GM18502 (cell line): ENCODE data around the gene CRACR2B.

Experiments used
- ATAC-seq: cut with Tn5 transposase; IDR thresholded peaks from one replicate; pipeline ENCODE4 v1.9.1; 2021; ENCODE audit warnings: mild to moderate bottlenecking; ENCODE audit not compliant: unreplicated experiment, poor library complexity

Gene CRACR2B

DNA sequence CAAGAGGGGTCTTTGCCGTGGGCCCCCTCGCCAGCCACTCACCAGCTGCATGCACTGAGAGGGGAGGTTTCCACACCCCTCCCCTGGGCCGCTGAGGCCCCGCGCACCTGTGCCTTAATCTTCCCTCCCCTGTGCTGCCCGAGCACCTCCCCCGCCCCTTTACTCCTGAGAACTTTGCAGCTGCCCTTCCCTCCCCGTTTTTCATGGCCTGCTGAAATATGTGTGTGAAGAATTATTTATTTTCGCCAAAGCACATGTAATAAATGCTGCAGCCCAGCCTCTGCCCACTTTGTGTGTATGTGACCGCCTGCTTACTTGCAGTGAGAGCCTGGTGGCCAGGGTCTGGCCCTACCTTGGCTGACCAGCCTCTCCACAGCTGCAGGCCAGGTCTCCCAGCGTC is 2.8 kb upstream of the CRACR2B start:
- ATAC-seq, result no peak

DNA sequence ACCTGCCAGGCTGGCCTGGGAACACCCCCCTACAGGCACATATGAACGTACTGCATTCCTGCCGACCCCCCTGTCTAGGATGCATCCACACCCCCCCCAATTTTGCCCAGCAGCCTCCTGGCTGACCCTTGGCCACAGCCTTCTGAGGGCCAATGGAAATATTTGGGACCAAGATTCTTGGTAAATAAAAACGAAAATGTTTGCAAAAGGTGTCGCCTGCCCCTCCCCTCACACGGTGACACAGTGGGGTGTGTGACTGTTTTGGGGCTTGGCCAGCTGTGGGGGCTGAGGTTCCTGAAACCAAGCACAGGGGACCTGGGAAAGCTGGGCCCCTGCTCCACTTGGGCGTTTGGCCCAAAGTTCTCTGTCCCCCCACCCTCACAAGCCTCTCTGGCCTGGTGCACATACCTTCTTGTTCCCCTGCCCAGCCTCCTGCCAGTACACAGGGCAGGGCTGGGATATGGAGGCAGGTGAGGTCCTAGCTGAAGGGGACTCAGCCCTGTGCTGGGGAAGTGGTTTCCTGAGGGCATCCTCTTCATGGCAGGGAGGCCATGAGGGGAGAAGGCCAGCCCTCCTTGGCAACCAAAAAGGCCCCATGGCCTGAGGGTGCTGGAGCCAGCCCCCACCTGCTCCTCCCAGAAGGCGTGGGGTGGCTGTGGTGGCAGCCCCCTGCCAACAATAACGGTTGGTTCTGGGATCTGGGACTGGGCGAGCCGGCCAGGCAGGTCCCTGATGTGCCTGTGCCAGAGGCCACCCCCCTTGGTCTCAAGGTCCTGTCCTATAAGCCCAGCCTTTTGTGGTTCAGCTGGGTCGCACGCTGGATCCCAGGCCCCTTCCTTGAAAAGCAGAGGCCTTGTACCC is 2.1 kb upstream of the CRACR2B start:
- ATAC-seq, result no peak

DNA sequence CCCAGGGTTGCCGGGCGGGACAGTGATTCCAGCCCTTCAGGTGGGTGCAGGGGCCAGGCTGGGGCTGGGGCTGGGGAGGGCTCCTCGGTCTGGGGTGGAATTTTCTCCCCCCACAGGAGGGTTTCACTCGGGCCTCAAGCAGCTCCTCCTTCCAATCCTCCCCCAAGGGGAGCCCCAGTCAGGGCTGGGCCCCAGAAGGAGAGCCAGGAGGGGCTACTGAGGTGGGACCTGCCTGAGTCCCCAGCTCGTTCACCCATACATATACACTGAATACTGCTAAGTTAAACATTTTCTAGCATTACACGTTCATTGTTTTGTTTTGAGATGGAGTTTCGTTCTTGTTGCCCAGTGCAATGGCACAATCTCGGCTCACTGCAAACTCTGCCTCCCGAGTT is 1.5 kb upstream of the CRACR2B start:
- no peak for ATAC-seq

DNA sequence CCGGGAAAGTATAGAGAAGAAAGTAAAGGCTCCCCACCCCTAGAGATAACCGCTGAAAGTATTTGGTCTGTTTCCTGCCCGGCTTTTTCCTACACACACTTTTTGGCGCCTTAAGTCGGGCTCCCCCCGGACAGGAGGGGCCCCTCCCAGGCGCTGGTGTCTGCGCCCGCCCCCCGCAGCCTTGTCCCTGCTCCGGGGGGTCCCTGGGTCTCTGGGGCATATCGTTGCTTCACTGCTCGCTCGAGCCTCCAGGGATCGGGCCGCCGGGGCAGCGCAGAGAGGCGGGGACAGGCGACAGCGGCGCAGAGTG is 928 bp upstream of the CRACR2B start:
- no peak for ATAC-seq

DNA sequence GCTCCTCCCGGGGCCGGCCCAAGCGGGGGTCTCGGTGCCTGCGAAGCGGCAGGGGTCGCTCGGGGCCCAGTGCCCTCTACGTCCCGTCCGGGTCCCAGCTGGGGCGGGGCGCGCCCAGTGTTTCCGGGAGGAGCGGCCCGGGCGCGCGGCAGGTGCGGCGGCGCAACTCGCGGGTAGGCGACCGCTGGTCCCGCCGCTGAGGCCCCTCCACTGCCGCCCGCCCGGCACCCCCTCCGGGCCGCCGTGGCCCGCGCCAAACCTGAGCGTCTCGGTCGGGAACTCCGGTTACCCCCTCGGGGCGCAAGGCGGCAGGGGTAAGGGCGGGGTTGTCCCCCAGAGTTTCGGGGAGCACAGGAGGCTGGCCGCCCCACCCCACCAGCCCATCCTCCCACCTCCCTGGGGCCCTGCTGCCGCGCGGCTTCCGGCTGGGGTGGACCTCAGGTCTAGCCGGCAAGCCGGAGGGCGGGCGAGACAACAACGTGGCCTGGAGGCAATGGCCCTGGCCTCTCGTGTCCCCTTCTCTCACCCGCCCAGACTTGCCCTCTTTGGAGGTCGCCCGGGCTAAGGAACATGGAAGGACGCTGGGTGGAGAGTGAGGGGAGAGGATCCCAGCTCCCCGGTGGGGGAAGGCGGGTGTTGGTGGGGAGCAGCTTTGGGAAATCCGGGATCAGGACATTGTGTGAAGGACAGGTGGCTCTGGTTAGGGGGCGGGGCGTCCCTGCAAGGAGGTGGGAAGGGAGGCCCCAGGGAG is 398 bp upstream of the CRACR2B start:
- peak; percentile 35 for ATAC-seq

DNA sequence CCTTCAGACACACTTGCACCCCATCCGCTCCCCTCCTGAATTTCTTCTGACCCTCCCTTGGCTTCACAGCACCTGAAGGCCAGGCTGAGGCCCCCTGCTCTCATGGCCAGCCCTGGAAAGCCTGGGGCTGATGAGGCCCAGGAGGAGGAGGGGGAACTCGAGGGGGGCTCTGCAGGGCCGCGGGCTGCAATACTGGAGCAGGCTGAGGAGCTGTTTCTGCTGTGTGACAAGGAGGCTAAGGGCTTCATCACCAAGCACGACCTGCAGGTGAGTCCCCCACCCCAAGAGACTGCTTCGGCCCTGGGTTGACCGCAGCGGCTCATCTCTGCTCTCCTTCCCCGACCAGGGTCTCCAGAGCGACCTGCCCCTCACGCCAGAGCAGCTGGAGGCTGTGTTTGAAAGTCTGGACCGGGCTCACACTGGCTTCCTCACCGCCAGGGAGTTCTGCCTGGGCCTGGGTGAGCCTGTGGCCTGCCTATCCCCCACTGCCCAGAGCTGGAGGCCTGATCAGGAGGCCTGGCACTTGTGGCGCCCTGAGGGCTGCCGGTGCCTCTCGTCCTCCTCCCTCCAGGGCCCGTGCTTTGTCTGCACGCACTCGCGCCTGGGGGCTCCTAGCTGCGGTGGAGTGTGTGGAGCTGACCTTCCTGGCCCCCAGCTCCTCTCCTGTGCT is 922 bp downstream of the CRACR2B start:
- ATAC-seq, result no peak

DNA sequence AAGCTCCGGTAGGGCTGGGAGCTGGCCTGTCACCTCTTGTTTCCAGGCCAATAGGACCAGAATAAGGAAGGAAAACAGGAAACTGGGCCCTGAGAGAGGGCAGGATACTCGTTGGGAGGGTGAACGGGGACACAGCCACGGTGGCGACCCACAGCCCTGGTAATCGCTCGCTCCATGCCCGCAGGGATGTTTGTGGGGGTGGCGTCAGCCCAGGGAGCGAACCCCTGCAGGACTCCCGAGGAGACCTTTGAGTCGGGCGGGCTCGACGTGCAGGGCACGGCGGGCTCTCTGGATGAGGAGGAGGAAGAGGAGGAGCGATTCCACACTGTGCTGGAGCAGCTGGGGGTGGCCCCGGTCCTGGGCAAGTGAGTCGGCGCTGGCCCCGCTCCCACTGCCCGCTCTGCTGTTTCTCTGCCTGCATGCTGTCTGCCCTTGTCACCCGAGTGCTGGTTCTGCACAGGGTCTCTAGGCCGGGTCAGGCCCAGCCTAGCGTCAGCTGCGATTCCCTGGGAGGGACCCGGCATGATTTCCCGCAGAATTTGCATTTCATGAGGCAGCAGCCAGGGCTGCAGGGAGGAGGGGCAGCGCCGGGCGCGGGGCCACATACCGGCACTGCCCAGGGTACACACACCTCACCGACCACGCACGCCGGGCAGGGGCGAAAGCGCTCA is 1.6 kb downstream of the CRACR2B start:
- ATAC-seq, result no peak

DNA sequence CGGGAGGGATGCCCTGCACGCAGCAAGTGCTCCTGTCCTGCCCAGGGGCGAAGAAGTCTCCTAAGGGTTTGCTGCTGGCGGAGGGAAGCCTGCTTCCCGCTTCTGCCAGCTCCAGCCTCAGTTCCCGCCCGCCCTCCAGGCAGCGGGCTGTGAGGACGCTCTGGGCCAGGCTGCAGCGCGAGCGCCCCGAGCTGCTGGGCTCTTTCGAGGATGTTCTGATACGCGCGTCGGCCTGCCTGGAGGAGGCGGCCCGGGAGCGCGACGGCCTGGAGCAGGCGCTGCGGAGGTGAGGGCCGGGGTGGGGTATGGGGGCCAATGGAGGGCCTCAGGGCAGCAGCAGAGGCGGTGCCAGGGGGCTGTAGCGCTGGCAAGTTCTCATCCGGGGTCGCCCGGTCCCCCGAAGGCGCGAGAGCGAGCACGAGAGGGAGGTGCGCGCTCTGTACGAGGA is 2.2 kb downstream of the CRACR2B start:
- no peak for ATAC-seq

DNA sequence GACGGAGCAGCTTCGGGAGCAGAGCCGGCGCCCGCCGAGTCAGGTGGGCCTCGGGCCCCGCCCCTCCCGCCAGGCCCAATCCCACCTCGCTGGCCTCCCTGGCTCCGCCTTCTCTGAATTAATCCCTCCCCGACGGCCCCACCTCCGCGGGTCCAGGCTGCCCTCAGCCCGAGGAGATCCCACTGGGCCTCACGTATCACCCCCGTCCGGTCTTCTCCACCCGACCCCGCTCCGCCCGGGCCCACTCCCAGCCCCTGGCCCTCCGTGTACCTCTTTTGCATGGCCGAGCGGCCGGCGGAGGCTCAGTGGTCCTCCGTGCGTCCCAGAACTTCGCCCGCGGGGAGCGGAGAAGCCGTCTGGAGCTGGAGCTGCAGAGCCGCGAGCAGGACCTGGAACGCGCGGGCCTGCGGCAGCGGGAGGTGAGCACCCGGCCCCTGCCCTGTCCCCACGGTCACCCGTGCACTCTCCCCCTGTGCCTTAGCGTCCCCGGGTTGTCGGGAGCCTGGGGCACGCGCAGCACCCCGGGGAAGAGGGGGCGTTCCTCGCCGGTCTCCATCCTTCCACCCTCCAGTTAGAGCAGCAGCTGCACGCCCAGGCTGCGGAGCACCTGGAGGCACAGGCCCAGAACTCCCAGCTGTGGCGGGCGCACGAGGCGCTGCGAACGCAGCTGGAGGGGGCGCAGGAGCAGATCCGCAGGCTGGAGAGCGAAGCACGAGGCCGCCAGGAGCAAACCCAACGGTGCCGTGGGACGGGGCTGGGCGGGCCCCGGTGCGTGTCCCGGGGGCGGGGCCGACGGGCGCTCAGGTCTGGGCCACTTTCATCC is 2.8 kb downstream of the CRACR2B start:
- ATAC-seq, result peak; percentile 45

DNA sequence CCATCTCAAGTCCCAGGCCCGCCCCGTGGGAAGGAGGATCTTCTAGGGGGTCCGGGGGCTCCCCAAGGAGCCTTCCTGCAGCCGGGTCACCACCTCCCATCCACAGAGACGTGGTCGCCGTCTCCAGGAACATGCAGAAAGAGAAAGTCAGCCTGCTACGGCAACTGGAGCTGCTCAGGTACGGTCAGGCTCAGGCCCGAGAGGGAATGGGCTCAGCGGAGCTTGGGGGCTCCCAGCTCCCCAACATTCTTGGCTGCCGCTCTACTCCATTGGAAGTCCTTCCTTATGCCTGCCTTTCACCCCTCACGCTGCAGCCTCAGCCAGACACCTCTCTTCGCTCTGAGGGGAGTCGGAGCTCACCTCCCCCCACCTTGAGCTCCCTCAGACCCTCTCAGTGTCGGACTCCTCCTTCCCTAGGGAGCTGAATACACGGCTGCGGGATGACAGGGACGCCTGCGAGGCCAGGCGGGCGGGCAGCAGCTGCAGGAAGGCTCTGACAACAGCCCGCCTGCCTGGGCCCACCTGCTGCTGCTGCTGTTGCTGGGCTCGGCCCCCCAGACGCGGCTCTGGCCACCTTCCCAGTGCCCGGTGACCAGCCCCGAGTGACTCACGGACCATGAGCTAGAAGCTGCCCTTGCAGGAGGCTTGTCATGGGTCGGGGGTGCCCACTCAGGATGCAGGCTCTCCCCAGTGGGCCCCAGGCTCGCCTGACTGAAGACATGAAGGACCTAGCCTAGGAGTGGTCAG is 3.6 kb downstream of the CRACR2B start:
- no peak for ATAC-seq

DNA sequence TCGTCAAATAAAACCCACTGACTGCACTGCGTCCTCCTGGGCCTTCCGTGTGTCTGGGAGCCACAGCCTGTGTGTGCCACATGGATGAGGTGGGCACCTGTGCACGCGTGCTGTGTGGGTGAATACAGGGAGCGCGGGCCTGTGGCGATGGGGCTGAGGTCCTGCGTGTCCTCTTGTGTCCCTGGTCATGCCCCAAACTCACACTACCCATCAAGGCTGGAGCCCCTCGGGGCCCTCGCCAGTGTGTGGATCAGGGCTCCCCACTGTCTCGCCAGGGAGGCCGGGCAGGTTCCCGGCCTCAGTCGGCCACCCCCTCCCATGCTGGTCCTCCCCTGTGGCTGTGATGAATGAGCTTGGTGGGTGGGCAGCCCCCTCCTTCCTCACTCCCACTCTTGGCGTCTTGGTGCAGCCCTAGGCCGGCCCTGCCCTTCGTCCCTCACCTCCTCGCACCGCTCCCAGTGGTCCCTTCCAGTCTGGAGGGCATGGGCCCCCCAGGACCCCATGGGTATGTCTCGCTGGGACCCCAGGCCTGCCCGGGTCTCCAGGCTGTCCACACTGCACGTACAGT is 4.3 kb downstream of the CRACR2B start:
- no peak for ATAC-seq

DNA sequence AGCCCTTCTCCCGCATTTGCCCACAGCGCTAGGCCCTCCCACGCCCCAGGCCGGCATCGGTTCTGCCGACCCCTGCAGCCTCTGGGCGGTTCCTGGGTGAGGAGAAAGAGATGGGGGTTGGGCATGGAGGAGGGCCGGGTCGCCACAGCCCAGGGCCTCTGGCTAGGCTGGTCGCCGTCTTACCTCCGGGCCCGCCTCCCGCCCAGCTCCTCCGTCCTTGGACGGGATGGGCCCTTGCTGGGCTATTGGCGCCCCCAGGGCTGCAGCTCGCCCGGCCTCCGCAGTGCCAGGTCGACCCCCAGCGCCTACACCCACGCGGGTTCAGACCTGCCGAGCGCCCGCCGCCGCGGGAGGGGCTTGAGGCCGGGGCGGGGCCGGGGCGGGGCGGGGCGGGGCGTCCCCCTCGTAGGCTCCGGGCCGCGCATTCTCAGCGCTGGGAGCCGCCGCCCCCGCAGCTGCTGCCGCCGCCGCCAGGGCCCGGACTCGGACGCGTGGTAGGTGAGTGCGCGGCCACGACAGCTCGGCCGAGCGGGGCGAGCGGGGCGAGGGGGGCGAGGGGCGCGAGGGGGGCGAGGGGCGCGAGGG is 4.9 kb downstream of the CRACR2B start, which contains the start of gene CD151:
Gene CD151 (plus strand): TSS at position 424 of the 585 bp plus-strand sequence. CDS start 3,118 bp downstream, outside the sequence.
- ATAC-seq, result peak; percentile 44

DNA sequence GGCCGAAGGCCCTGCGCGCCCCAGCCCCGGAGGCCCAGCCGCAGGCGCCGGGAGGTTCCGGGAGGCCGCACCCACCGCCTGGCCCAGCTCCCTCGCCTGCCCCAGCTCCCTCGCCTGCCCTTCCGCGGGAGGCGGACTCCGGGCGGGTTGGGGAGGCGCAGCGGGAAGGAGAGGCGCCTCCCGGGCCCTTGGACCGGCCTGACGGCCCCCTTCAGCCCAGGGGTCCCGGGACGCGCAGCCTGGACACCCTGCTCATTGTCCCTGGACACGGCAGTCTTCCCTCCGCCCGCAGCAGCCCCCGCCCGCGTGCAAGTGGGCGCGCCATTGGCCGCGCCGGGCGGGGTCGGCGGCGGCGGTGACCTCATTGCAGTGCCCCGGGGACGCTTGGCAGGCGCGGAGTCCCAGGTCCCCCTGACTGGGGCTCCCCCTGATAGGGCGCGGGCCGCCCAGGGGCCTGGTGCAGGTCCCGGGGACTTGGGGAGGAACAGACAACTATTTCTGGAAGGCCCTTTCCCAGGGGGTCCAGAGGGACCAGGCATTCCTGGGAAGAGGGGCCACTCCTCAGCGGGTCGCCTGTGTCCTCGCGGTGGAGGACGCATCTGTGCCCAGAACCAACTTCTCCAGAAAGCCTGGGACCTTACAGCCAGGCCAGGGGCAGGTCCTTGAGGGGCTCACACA is 5.5 kb downstream of the CRACR2B start:
- ATAC-seq, result no peak

DNA sequence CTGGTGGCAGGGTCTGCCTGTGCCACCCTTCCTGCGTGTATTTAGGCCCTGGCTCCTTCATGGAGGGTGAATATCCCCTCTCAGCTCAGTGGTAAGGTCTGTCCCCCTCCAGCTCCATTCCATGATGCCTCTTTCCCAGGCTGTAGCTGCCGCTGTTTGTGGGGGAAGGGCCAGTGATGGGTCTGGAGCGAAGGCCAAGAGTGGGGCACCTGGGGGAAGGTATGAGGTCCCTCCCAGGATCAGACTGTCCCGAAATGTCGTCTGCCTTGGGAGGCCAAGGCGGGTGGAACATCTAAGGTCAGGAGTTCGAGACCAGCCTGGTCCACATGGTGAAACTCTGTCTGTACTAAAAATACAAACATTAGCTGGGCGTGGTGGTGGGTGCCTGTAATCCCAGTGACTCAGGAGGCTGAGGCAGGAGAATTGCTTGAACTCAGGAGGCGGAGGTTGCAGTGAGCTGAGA is 6.2 kb downstream of the CRACR2B start:
- ATAC-seq, result no peak

DNA sequence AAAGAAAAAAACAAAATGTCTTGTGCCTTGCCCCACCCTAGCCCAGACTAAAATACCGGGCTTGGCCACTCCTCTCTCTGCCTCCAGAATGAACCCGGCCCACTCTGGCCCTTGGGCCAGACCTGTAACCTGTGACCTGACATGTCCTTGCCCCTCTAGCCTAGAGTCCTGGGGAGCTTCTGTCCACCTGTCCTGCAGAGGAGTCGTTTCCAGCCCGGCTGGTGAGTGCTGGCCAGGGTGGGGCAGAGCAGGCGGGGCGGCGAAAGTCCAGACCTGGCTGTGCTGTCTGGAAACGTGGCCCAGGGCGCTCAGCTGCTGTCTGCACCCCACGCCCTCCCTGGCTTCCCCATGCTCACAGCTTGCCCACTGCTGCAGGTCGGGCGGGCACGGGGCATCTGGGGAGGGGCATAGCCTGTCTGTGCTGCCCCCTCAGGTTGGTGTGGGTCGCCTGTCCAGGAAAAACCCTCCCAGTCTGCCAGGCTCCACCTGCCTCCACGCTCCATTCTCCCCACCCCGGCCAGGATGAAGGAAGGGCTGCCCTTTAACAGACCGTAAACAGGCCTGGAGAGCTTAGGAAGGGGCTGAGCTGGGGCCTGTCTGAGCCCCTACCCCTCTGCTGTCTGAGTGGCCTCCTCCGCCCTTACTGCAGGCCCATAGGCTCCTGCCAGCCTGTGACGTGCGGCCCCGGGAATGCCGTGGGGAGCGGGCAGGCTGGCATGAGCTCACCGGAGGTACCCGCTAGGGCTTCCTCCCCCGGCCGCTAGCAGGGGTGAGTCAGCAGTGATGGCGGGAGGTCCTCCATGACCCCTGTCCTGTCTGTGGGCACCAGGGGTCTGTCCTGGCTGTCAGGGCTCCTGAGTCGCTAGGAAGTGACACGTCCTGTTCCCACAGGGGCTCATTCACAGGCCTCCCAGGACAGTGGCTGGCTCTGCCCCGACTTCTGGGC is 6.9 kb downstream of the CRACR2B start:
- no peak for ATAC-seq

DNA sequence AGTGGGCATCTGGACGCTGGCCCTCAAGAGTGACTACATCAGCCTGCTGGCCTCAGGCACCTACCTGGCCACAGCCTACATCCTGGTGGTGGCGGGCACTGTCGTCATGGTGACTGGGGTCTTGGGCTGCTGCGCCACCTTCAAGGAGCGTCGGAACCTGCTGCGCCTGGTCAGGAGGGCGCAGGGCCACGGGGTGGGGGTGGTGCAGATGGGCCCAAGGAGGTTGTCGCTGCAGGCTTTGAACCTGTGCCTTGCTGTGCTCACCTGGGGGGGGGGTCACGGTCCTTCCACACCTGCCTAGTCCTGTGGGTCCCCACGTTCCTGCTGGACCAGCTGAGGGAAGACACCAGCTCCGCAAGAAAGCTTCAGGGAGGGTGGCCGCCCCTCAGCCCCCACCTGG is 8.6 kb downstream of the CRACR2B start:
- ATAC-seq, result no peak

DNA sequence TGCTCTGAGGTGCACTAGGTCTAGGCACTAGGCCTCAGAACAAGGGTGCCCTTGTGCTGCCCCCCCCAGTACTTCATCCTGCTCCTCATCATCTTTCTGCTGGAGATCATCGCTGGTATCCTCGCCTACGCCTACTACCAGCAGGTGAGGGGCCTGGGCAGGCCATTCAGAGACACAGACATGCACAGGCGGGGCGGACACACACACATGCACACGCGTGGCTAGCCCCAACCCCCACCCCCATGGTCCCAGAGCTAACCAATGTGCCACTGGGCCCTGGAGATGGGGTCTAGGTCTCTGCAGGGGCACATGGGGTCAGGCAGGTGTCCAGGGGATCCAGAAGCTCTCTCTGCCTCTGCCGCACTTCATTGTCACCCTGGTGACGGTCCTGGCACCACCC is 9.0 kb downstream of the CRACR2B start:
- ATAC-seq, result no peak
